ENCODE results near the gene SERTAD1.
A peak's percentile ranks its signal among the peaks of the same experiment; 100 is the strongest.
"Not testable (repeated sequence)": the region's sequence is repeated elsewhere in the genome, so short reads cannot be mapped to it uniquely, and the experiment has no call there.

Gene SERTAD1

GRCh38 chr19:40443131-40443999 lies 17.6 kb upstream of the SERTAD1 start:
- peak overlapping the region; percentile 75 for H3K4me3 ChIP-seq (ENCODE audit: low read depth, low read length)
- no peak for TF ChIP-seq CTCF (IDR thresholded peaks at IDR 0.05; ENCODE audit: borderline replicate concordance, insufficient read depth, low read depth, low read length)

GRCh38 chr19:40442328-40443130 lies 16.7 kb upstream of the SERTAD1 start:
- peak overlapping the region; percentile 45 for H3K4me3 ChIP-seq (ENCODE audit: low read depth, low read length)
- TF ChIP-seq CTCF (IDR thresholded peaks at IDR 0.05; ENCODE audit: borderline replicate concordance, insufficient read depth, low read depth, low read length) = no peak

GRCh38 chr19:40441719-40442253 lies 16.0 kb upstream of the SERTAD1 start:
- no peak overlapping the region for H3K4me3 ChIP-seq (ENCODE audit: low read depth, low read length)
- no peak for TF ChIP-seq CTCF (IDR thresholded peaks at IDR 0.05; ENCODE audit: borderline replicate concordance, insufficient read depth, low read depth, low read length)

GRCh38 chr19:40438284-40438683 lies 12.5 kb upstream of the SERTAD1 start:
- TF ChIP-seq CTCF (IDR thresholded peaks at IDR 0.05; ENCODE audit: borderline replicate concordance, insufficient read depth, low read depth, low read length) = no peak
- H3K4me3 ChIP-seq (ENCODE audit: low read depth, low read length) = no peak overlapping the region

- H3K4me3 ChIP-seq (ENCODE audit: low read depth, low read length) = peak overlapping the region; percentile 49
- no peak for TF ChIP-seq CTCF (IDR thresholded peaks at IDR 0.05; ENCODE audit: borderline replicate concordance, insufficient read depth, low read depth, low read length)
Observed at GRCh38 chr19:40433391-40434216, 7.8 kb upstream of the SERTAD1 start.

GRCh38 chr19:40432760-40433159 lies 7.0 kb upstream of the SERTAD1 start:
- H3K4me3 ChIP-seq (ENCODE audit: low read depth, low read length) = not testable (repeated sequence)

GRCh38 chr19:40431698-40432097 lies 5.9 kb upstream of the SERTAD1 start:
- no peak for TF ChIP-seq CTCF (IDR thresholded peaks at IDR 0.05; ENCODE audit: borderline replicate concordance, insufficient read depth, low read depth, low read length)
- H3K4me3 ChIP-seq (ENCODE audit: low read depth, low read length) = no peak overlapping the region

- not testable (repeated sequence) for H3K4me3 ChIP-seq (ENCODE audit: low read depth, low read length)
Observed at GRCh38 chr19:40430242-40430641, 4.5 kb upstream of the SERTAD1 start.

GRCh38 chr19:40428197-40428596 lies 2.4 kb upstream of the SERTAD1 start:
- not testable (repeated sequence) for H3K4me3 ChIP-seq (ENCODE audit: low read depth, low read length)

Measured in GM12875 (cell line).